ENCODE results near the gene CLNK. TPM values are rescaled to one million over a fixed set of nuclear protein-coding genes. Genes with fewer than 3 reads are reported as not detected.

Gene CLNK
- total RNA-seq, 2 experiments from 2014 or later: 0.05 to 0.17 TPM

- intact Hi-C loops (cut with DNase I, micrococcal nuclease): no loop called here
- ChIA-PET CTCF (no interaction called here), POLR2A (interaction anchor here (1.4 to 1.6 kb wide), 2 partner anchors 11 to 82 kb away, joined by 4 read pairs; no protein-coding TSS in a partner anchor)
- ATAC-seq (ENCODE audit: poor library complexity) (no peak), DNase-seq (no peak)
- Mint-ChIP-seq H3K9me3 (no peaks in the 10 kb centered on the region), H3K27ac (peak overlapping the region; percentile 91), H3K36me3 (ENCODE audit: low read depth) (no peaks in the 10 kb centered on the region), H3K4me1 (ENCODE audit: low read depth) (peaks cover 31% of the 10 kb centered on the region), H3K27me3 (no peaks in the 10 kb centered on the region), H3K4me3 (no peak overlapping the region)
- peaks cover 15% of the 10 kb centered on the region for H3K4me1 ChIP-seq (ENCODE audit: insufficient read depth, low read length)
- no peak overlapping the region for H3K4me3 ChIP-seq (ENCODE audit: low read length)
- H3K9me3 ChIP-seq (ENCODE audit: control insufficient read depth in 1 of 2, insufficient read depth in 1 of 2, low read length in 2 of 2): no peaks in the 10 kb centered on the region
- H3K27me3 ChIP-seq (ENCODE audit: control insufficient read depth in 1 of 2, insufficient read depth in 2 of 2, low read length in 2 of 2): no peaks in the 10 kb centered on the region
- H3K36me3 ChIP-seq (ENCODE audit: insufficient read depth, low read length): no peaks in the 10 kb centered on the region
- H3K27ac ChIP-seq (ENCODE audit: low read depth in 1 of 2, low read length in 2 of 2): peak overlapping the region in 1 of 2 donors; percentile 18
- no peak for TF ChIP-seq CTCF (IDR thresholded peaks at IDR 0.05)
These were observed 12.2 kb downstream of the CLNK start for GRCh38 chr4:10672379-10672778.

GRCh38 chr4:10671799-10672198 is 12.8 kb downstream of the CLNK start:
- peak overlapping the region; percentile 91 for H3K27ac Mint-ChIP-seq
- ChIA-PET CTCF (no interaction called here), POLR2A (interaction anchor here (1.2 to 1.6 kb wide), 3 partner anchors 11 to 214 kb away, joined by 3 to 4 read pairs (median 4); partner anchors contain the start of gene ZNF518B)
- intact Hi-C loops (cut with DNase I, micrococcal nuclease): no loop called here
- peaks cover 31% of the 10 kb centered on the region for H3K4me1 Mint-ChIP-seq (ENCODE audit: low read depth)
- Histone ChIP-seq H3K4me3 (ENCODE audit: low read length) (no peak overlapping the region), H3K4me1 (ENCODE audit: insufficient read depth, low read length) (peaks cover 15% of the 10 kb centered on the region), H3K27me3 (ENCODE audit: control insufficient read depth in 1 of 2, insufficient read depth in 2 of 2, low read length in 2 of 2) (no peaks in the 10 kb centered on the region), H3K9me3 (ENCODE audit: control insufficient read depth in 1 of 2, insufficient read depth in 1 of 2, low read length in 2 of 2) (no peaks in the 10 kb centered on the region), H3K27ac (ENCODE audit: low read depth in 1 of 2, low read length in 2 of 2) (peak overlapping the region; percentile 18 to 62), H3K36me3 (ENCODE audit: insufficient read depth, low read length) (no peaks in the 10 kb centered on the region)
- no peaks in the 10 kb centered on the region for H3K27me3 Mint-ChIP-seq
- DNase-seq: peak in 3 of 14 experiments; percentile 7 to 31 (median 24)
- H3K4me3 Mint-ChIP-seq: peak overlapping the region; percentile 9
- H3K36me3 Mint-ChIP-seq (ENCODE audit: low read depth): no peaks in the 10 kb centered on the region
- ATAC-seq (ENCODE audit: poor library complexity): peak; percentile 41
- H3K9me3 Mint-ChIP-seq: no peaks in the 10 kb centered on the region
- no peak for TF ChIP-seq CTCF (IDR thresholded peaks at IDR 0.05)

GRCh38 chr4:10671366-10671765 is 13.2 kb downstream of the CLNK start:
- no peak for TF ChIP-seq CTCF (IDR thresholded peaks at IDR 0.05)
- no peaks in the 10 kb centered on the region for H3K36me3 Mint-ChIP-seq (ENCODE audit: low read depth)
- ChIA-PET CTCF (no interaction called here), POLR2A (interaction anchor here (1.2 to 1.6 kb wide), 3 partner anchors 12 to 214 kb away, joined by 3 to 4 read pairs (median 4); partner anchors contain the start of gene ZNF518B)
- Histone ChIP-seq H3K36me3 (ENCODE audit: insufficient read depth, low read length) (no peaks in the 10 kb centered on the region), H3K27ac (ENCODE audit: low read depth in 1 of 2, low read length in 2 of 2) (peak overlapping the region; percentile 18 to 62), H3K4me1 (ENCODE audit: insufficient read depth, low read length) (peaks cover 15% of the 10 kb centered on the region), H3K27me3 (ENCODE audit: control insufficient read depth in 1 of 2, insufficient read depth in 2 of 2, low read length in 2 of 2) (no peaks in the 10 kb centered on the region), H3K9me3 (ENCODE audit: control insufficient read depth in 1 of 2, insufficient read depth in 1 of 2, low read length in 2 of 2) (no peaks in the 10 kb centered on the region), H3K4me3 (ENCODE audit: low read length) (no peak overlapping the region)
- no peaks in the 10 kb centered on the region for H3K27me3 Mint-ChIP-seq
- peak overlapping the region; percentile 9 for H3K4me3 Mint-ChIP-seq
- H3K4me1 Mint-ChIP-seq (ENCODE audit: low read depth): peaks cover 28% of the 10 kb centered on the region
- intact Hi-C loops (cut with DNase I, micrococcal nuclease): no loop called here
- peak; percentile 93 for ATAC-seq (ENCODE audit: poor library complexity)
- H3K9me3 Mint-ChIP-seq: no peaks in the 10 kb centered on the region
- H3K27ac Mint-ChIP-seq: peak overlapping the region; percentile 91
- DNase-seq: peak in 7 of 14 experiments; percentile 5 to 77 (median 38)

Data from CD4-positive, alpha-beta T cell (primary cell).